ENCODE data around the gene CCDC63. TPM values are rescaled to one million over a fixed set of nuclear protein-coding genes. Genes with fewer than 3 reads are reported as not detected.
A peak's percentile ranks its signal among the peaks of the same experiment; 100 is the strongest.

Gene CCDC63
- total RNA-seq, 2 experiments from 2014 or later, result not detected

GRCh38 chr12:110912263-110912662 is 65.5 kb downstream of the CCDC63 start:
- intact Hi-C loops (cut with DNase I, micrococcal nuclease), result no loop called here
- DNase-seq (no peak), ATAC-seq (ENCODE audit: poor library complexity) (no peak)
- Histone ChIP-seq H3K27ac (ENCODE audit: low read depth in 1 of 2, low read length in 2 of 2) (no peak overlapping the region), H3K4me1 (ENCODE audit: insufficient read depth, low read length) (no peaks in the 10 kb centered on the region), H3K36me3 (ENCODE audit: insufficient read depth, low read length) (no peaks in the 10 kb centered on the region), H3K9me3 (ENCODE audit: control insufficient read depth in 1 of 2, insufficient read depth in 1 of 2, low read length in 2 of 2) (peaks cover 0 to 4% of the 10 kb centered on the region in 2 experiments), H3K4me3 (ENCODE audit: low read length) (no peak overlapping the region), H3K27me3 (ENCODE audit: control insufficient read depth in 1 of 2, insufficient read depth in 2 of 2, low read length in 2 of 2) (no peaks in the 10 kb centered on the region)
- peaks cover 6% of the 10 kb centered on the region for H3K27me3 Mint-ChIP-seq
- no peak for TF ChIP-seq CTCF (IDR thresholded peaks at IDR 0.05)
- no peak overlapping the region for H3K27ac Mint-ChIP-seq
- H3K36me3 Mint-ChIP-seq (ENCODE audit: low read depth), result no peaks in the 10 kb centered on the region
- no peaks in the 10 kb centered on the region for H3K9me3 Mint-ChIP-seq
- no peaks in the 10 kb centered on the region for H3K4me1 Mint-ChIP-seq (ENCODE audit: low read depth)
- ChIA-PET CTCF (no interaction called here), POLR2A (no interaction called here)
- H3K4me3 Mint-ChIP-seq, result no peak overlapping the region

- H3K4me3 Mint-ChIP-seq, result no peak overlapping the region
- ChIA-PET CTCF (no interaction called here), POLR2A (no interaction called here)
- H3K4me3 ChIP-seq (ENCODE audit: low read length), result no peak overlapping the region
- no peaks in the 10 kb centered on the region for H3K27me3 ChIP-seq (ENCODE audit: control insufficient read depth in 1 of 2, insufficient read depth in 2 of 2, low read length in 2 of 2)
- peaks cover 6% of the 10 kb centered on the region for H3K27me3 Mint-ChIP-seq
- H3K4me1 ChIP-seq (ENCODE audit: insufficient read depth, low read length), result no peaks in the 10 kb centered on the region
- intact Hi-C loops (cut with DNase I, micrococcal nuclease), result no loop called here
- DNase-seq (peak in 2 of 14 experiments; percentile 8 to 14), ATAC-seq (ENCODE audit: poor library complexity) (no peak)
- no peak overlapping the region for H3K27ac ChIP-seq (ENCODE audit: low read depth in 1 of 2, low read length in 2 of 2)
- H3K9me3 ChIP-seq (ENCODE audit: control insufficient read depth in 1 of 2, insufficient read depth in 1 of 2, low read length in 2 of 2), result no peaks in the 10 kb centered on the region
- no peaks in the 10 kb centered on the region for H3K36me3 ChIP-seq (ENCODE audit: insufficient read depth, low read length)
- no peaks in the 10 kb centered on the region for H3K4me1 Mint-ChIP-seq (ENCODE audit: low read depth)
- no peak overlapping the region for H3K27ac Mint-ChIP-seq
- TF ChIP-seq CTCF (IDR thresholded peaks at IDR 0.05), result no peak
- no peaks in the 10 kb centered on the region for H3K9me3 Mint-ChIP-seq
- no peaks in the 10 kb centered on the region for H3K36me3 Mint-ChIP-seq (ENCODE audit: low read depth)
Measured at GRCh38 chr12:110913119-110914056, 66.6 kb downstream of the CCDC63 start.

GRCh38 chr12:110916295-110916875 is 69.6 kb downstream of the CCDC63 start:
- H3K4me1 ChIP-seq (ENCODE audit: insufficient read depth, low read length), result no peaks in the 10 kb centered on the region
- Mint-ChIP-seq H3K4me3 (no peak overlapping the region), H3K4me1 (ENCODE audit: low read depth) (no peaks in the 10 kb centered on the region), H3K27ac (no peak overlapping the region), H3K9me3 (no peaks in the 10 kb centered on the region), H3K36me3 (ENCODE audit: low read depth) (no peaks in the 10 kb centered on the region), H3K27me3 (peaks cover 19% of the 10 kb centered on the region)
- H3K27ac ChIP-seq (ENCODE audit: low read depth in 1 of 2, low read length in 2 of 2), result no peak overlapping the region
- H3K36me3 ChIP-seq (ENCODE audit: insufficient read depth, low read length), result no peaks in the 10 kb centered on the region
- DNase-seq (no peak), ATAC-seq (ENCODE audit: poor library complexity) (no peak)
- ChIA-PET POLR2A (no interaction called here), CTCF (no interaction called here)
- no peak overlapping the region for H3K4me3 ChIP-seq (ENCODE audit: low read length)
- intact Hi-C loops (cut with DNase I, micrococcal nuclease), result no loop called here
- H3K9me3 ChIP-seq (ENCODE audit: control insufficient read depth in 1 of 2, insufficient read depth in 1 of 2, low read length in 2 of 2), result no peaks in the 10 kb centered on the region
- TF ChIP-seq CTCF (IDR thresholded peaks at IDR 0.05), result no peak
- no peaks in the 10 kb centered on the region for H3K27me3 ChIP-seq (ENCODE audit: control insufficient read depth in 1 of 2, insufficient read depth in 2 of 2, low read length in 2 of 2)

Data from CD4-positive, alpha-beta T cell (primary cell).